ENCODE results near the gene C2orf76.

C2orf76 gene

DNA sequence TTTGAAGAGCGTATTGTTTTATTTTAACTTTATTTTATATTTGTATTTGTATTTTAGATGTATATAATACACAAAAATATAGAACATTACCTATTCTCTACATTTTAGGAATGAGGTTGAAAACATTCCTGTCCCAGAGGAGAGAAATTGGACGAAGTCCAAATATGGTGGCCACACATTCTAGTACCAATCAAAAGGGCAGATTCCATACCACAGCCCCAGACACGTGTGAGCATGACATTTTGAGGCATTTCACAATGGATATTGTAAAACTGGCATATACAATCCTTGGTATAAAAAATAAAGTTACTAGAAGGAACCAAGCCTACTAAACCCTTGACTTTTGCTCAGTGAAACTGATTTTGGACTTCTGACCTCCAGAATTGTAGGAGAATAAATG lies 50.6 kb downstream of the C2orf76 start:
- H3K4me3 ChIP-seq (ENCODE audit: control insufficient read depth, low read depth, low read length) = no peak overlapping the region
- TF ChIP-seq, protein P1, sequence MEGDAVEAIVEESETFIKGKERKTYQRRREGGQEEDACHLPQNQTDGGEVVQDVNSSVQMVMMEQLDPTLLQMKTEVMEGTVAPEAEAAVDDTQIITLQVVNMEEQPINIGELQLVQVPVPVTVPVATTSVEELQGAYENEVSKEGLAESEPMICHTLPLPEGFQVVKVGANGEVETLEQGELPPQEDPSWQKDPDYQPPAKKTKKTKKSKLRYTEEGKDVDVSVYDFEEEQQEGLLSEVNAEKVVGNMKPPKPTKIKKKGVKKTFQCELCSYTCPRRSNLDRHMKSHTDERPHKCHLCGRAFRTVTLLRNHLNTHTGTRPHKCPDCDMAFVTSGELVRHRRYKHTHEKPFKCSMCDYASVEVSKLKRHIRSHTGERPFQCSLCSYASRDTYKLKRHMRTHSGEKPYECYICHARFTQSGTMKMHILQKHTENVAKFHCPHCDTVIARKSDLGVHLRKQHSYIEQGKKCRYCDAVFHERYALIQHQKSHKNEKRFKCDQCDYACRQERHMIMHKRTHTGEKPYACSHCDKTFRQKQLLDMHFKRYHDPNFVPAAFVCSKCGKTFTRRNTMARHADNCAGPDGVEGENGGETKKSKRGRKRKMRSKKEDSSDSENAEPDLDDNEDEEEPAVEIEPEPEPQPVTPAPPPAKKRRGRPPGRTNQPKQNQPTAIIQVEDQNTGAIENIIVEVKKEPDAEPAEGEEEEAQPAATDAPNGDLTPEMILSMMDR (IDR thresholded peaks at IDR 0.05; ENCODE audit: control insufficient read depth, insufficient read depth, low read depth, low read length, missing control alignments) = no peak
- DNase-seq (ENCODE audit: low read depth) = no peak

GRCh38 chr2:119315241-119315925 lies 51.3 kb downstream of the C2orf76 start:
- H3K4me3 ChIP-seq (ENCODE audit: control insufficient read depth, low read depth, low read length) = no peak overlapping the region
- DNase-seq (ENCODE audit: low read depth) = no peak
- TF ChIP-seq, protein P1 (IDR thresholded peaks at IDR 0.05; ENCODE audit: control insufficient read depth, insufficient read depth, low read depth, low read length, missing control alignments) = no peak

DNA sequence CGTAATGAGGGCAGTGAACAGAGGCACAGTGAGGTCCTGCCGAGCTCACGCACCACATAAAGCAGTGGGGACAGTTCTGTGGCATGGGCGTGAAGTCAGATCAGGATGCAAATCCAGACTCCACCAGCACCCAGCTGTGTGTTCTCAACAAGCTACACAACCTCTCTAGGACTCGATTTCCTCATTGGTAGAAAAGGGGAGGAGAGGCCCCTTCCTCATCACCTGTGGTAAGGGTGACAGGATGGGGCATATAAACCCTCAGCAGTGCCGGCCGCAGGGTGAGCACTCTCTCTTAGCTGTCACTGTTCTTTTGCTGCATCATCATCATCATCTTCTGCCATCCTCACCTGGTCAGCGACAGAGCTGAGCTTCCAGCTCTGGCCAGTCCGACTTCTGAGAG lies 54.8 kb downstream of the C2orf76 start:
- no peak overlapping the region for H3K4me3 ChIP-seq (ENCODE audit: control insufficient read depth, low read depth, low read length)
- TF ChIP-seq, protein P1 (IDR thresholded peaks at IDR 0.05; ENCODE audit: control insufficient read depth, insufficient read depth, low read depth, low read length, missing control alignments) = no peak
- DNase-seq (ENCODE audit: low read depth) = no peak

DNA sequence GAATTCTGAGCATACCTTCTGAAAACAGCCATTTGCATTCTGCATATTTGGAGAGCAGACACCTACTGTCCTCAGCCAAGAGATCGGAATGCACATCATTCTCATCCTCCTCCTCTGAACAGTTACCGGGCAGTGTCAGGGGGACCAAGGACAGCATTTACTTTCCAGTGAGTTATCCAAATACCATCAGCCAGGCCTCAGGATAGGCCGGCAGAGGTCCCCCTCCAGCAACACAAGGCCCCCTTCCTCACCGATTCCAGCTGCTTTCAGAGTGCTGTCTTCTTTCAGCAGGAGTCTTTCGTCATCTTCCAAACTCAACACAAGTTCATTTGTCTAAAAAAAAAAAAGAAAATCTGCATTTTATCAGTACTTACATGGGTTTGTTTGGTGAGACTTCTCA lies 55.3 kb downstream of the C2orf76 start:
- no peak for DNase-seq (ENCODE audit: low read depth)
- TF ChIP-seq, protein P1 (IDR thresholded peaks at IDR 0.05; ENCODE audit: control insufficient read depth, insufficient read depth, low read depth, low read length, missing control alignments) = no peak
- no peak overlapping the region for H3K4me3 ChIP-seq (ENCODE audit: control insufficient read depth, low read depth, low read length)

- TF ChIP-seq, protein P1 (IDR thresholded peaks at IDR 0.05; ENCODE audit: control insufficient read depth, insufficient read depth, low read depth, low read length, missing control alignments) = no peak
- H3K4me3 ChIP-seq (ENCODE audit: control insufficient read depth, low read depth, low read length) = no peak overlapping the region
- no peak for DNase-seq (ENCODE audit: low read depth)
Observed at GRCh38 chr2:119308793-119309330, 57.8 kb downstream of the C2orf76 start.

GRCh38 chr2:119307419-119308140 lies 59.1 kb downstream of the C2orf76 start:
- DNase-seq (ENCODE audit: low read depth) = no peak
- no peak overlapping the region for H3K4me3 ChIP-seq (ENCODE audit: control insufficient read depth, low read depth, low read length)
- TF ChIP-seq, protein P1 (IDR thresholded peaks at IDR 0.05; ENCODE audit: control insufficient read depth, insufficient read depth, low read depth, low read length, missing control alignments) = no peak

Measured in AG09309 (cell line).